A549 (cell line): ENCODE results near the gene PAPSS2. TPM values are rescaled to one million over a fixed set of nuclear protein-coding genes. Genes with fewer than 3 reads are reported as not detected.

ENCODE experiments used
- ATAC-seq, 2 experiments: fragments of 200-7000 bp in 1 of 2; fragments of >200 bp in 1 of 2; cut with Nextera tagmentation in 1 of 2; cut with Tn5 transposase in 1 of 2; 3 replicates each; pipeline versions ENCODE4 v1.8.0 to v1.9.1; 2018 to 2020; ENCODE audit warnings: mild to moderate bottlenecking in 1 of 2, moderate library complexity in 1 of 2
- CTCF ChIA-PET: fragments of 300-600 bp; sonication (Branson Sonifier 250); formaldehyde crosslinking; extraction: SDS; loops from one replicate; lab custom pipeline; 2021; ENCODE audit warnings: antibody characterized with exemption, inconsistent platforms; lab: Yijun Ruan, JAX
- POLR2A ChIA-PET: fragments of 350-600 bp; formaldehyde crosslinking; extraction: SDS; loops from one replicate; lab custom pipeline; 2021; ENCODE audit warnings: antibody characterized with exemption, inconsistent platforms; lab: Yijun Ruan, JAX
- DNase-seq, 2 experiments: peaks; one replicate each; pipeline versions ENCODE4 v3.0.0 to v3.0.0-alpha.2; 2011 to 2016; ENCODE audit warnings: low read depth in 1 of 2, low spot score in 1 of 2
- FAIRE-seq: peaks from 2 replicates; lab custom pipeline; 2011; peaks lifted over from hg19 to GRCh38; lab: Jason Lieb, UNC
- H3K27ac ChIP-seq, 2 experiments: fragments of >200 bp; sonication (Bioruptor Twin); formaldehyde crosslinking; 3 replicates each; pipeline ENCODE4 v1.5.1; 2016 to 2017
- H3K4me1 ChIP-seq: fragments of >200 bp; sonication (Bioruptor Twin); formaldehyde crosslinking; 3 replicates; pipeline ENCODE4 v1.6.1; 2016
- H3K4me2 ChIP-seq: fragments of >200 bp; sonication (Bioruptor Twin); formaldehyde crosslinking; 3 replicates; pipeline ENCODE4 v1.6.1; 2016
- H3K4me3 ChIP-seq: fragments of >200 bp; sonication (Bioruptor Twin); formaldehyde crosslinking; 3 replicates; pipeline ENCODE4 v1.5.1; 2016
- H3K9me3 ChIP-seq: fragments of >200 bp; sonication (Bioruptor Twin); formaldehyde crosslinking; 3 replicates; pipeline ENCODE4 v1.6.1; 2016
- ATOH8 ChIP-seq: fragments of 250-450 bp; sonication (Bioruptor Pico); IDR thresholded peaks from 2 replicates; pipeline ENCODE4 v1.5.0; 2020; ENCODE audit warnings: low read depth, mild to moderate bottlenecking, moderate library complexity
- BHLHE40 ChIP-seq: IDR thresholded peaks from 2 replicates; pipeline ENCODE4 v1.6.1; 2012; ENCODE audit warnings: low read depth, low read length, inconsistent platforms
- CHD2 ChIP-seq: fragments of 150-350 bp; IDR thresholded peaks from 2 replicates; pipeline ENCODE4 v1.6.1; 2014; ENCODE audit warnings: low read length; ENCODE audit not compliant: partially characterized antibody
- CHD4 ChIP-seq: fragments of 200-600 bp; sonication (generic); IDR thresholded peaks from 2 replicates; pipeline ENCODE4 v1.6.1; 2016; ENCODE audit warnings: antibody characterized with exemption, mild to moderate bottlenecking, borderline replicate concordance
- EHMT2 ChIP-seq: fragments of 200-600 bp; sonication (generic); IDR thresholded peaks from 2 replicates; pipeline ENCODE4 v1.6.1; 2016; ENCODE audit warnings: antibody characterized with exemption, low read depth, mild to moderate bottlenecking, moderate library complexity
- ESRRA ChIP-seq: fragments of 150-350 bp; IDR thresholded peaks from 2 replicates; pipeline ENCODE4 v1.6.1; 2014; ENCODE audit warnings: mild to moderate bottlenecking, low read length, borderline replicate concordance
- FOSL2 ChIP-seq, 2 experiments: fragments of 450-650 bp in 1 of 2; fragments of >200 bp in 1 of 2; sonication (Bioruptor Twin) in 1 of 2; formaldehyde crosslinking; IDR thresholded peaks; 2 replicates each; pipeline versions ENCODE4 v1.5.0 to v1.6.1; 2016 to 2020; ENCODE audit warnings: mild to moderate bottlenecking in 1 of 2, moderate library complexity in 1 of 2
- GATA3 ChIP-seq: IDR thresholded peaks from 2 replicates; pipeline ENCODE4 v1.6.1; 2012; ENCODE audit warnings: borderline replicate concordance
- HOXA7 ChIP-seq: fragments of 250-450 bp; sonication (Bioruptor Pico); IDR thresholded peaks from 2 replicates; pipeline ENCODE4 v1.5.0; 2020; ENCODE audit warnings: mild to moderate bottlenecking, moderate library complexity
- HOXB13 ChIP-seq: fragments of 250-450 bp; sonication (Bioruptor Pico); IDR thresholded peaks from 2 replicates; pipeline ENCODE4 v1.5.0; 2020; ENCODE audit warnings: low read depth, mild to moderate bottlenecking, moderate library complexity
- HOXB5 ChIP-seq: fragments of 250-450 bp; sonication (Bioruptor Pico); IDR thresholded peaks from 2 replicates; pipeline ENCODE4 v1.5.0; 2020; ENCODE audit warnings: mild to moderate bottlenecking, moderate library complexity
- MAZ ChIP-seq: fragments of 150-350 bp; IDR thresholded peaks from 2 replicates; pipeline ENCODE4 v1.6.1; 2014; ENCODE audit warnings: antibody characterized with exemption, low read depth, low read length, borderline replicate concordance
- NFE2L2 ChIP-seq: fragments of 150-350 bp; conservative IDR thresholded peaks from 2 replicates; pipeline ENCODE4 v1.6.1; 2014; ENCODE audit warnings: low read length
- NPAS2 ChIP-seq: fragments of 250-450 bp; sonication (Bioruptor Pico); IDR thresholded peaks from 2 replicates; pipeline ENCODE4 v1.8.0; 2022; ENCODE audit warnings: mild to moderate bottlenecking, moderate library complexity, borderline replicate concordance
- NR3C1 ChIP-seq: fragments of >200 bp; sonication (Bioruptor Twin); formaldehyde crosslinking; IDR thresholded peaks from 3 replicates; pipeline ENCODE4 v1.6.1; 2017
- PHF8 ChIP-seq: fragments of 200-600 bp; sonication (generic); IDR thresholded peaks from 2 replicates; pipeline ENCODE4 v1.6.1; 2016; ENCODE audit warnings: low read depth, mild to moderate bottlenecking, antibody characterized with exemption, moderate library complexity, borderline replicate concordance
- POLR2AphosphoS2 ChIP-seq: conservative IDR thresholded peaks from 2 replicates; pipeline ENCODE4 v1.6.1; 2012; ENCODE audit warnings: low read length, improper control_type of control experiment, inconsistent platforms
- REST ChIP-seq: fragments of 200-600 bp; sonication (generic); IDR thresholded peaks from 2 replicates; pipeline ENCODE4 v1.6.1; 2016; ENCODE audit warnings: antibody characterized with exemption, mild to moderate bottlenecking, moderate library complexity
- SMC3 ChIP-seq: fragments of >200 bp; sonication (Bioruptor Twin); formaldehyde crosslinking; IDR thresholded peaks from 3 replicates; pipeline ENCODE4 v1.6.1; 2018; ENCODE audit warnings: inconsistent platforms
- TFCP2L1 ChIP-seq: fragments of 250-450 bp; sonication (Bioruptor Pico); IDR thresholded peaks from 2 replicates; pipeline ENCODE4 v1.5.0; 2021; ENCODE audit warnings: mild to moderate bottlenecking
- TP53 ChIP-seq: fragments of 250-450 bp; sonication (Bioruptor Pico); IDR thresholded peaks from 2 replicates; pipeline ENCODE4 v1.5.0; 2021; ENCODE audit warnings: mild to moderate bottlenecking, moderate library complexity
- USF2 ChIP-seq: fragments of 450-650 bp; IDR thresholded peaks from 2 replicates; pipeline ENCODE4 v1.6.1; 2014; ENCODE audit warnings: antibody characterized with exemption
- WGBS: methylation state at CpG from one replicate; pipeline ENCODE4 v1.1.6; 2017; ENCODE audit errors: missing lambda C conversion rate; 5-methylcytosine and 5-hydroxymethylcytosine counted together
- polyA plus RNA-seq, 4 experiments: library from polyadenylated mRNA; depleted of rRNA in 3 of 4; stranded (reverse); fragments of >200 nt; fragmentation: RNase III in 1 of 4; extraction: RNeasy Plus Mini Kit Qiagen cat#74134 plus additional on column Dnase treatment in 1 of 4; gene quantifications; 2 replicates in 3 of 4; 3 replicates in 1 of 4; pipeline ENCODE4 v1.2.3, GENCODE V29; 2011 to 2017

PAPSS2 gene
- polyA plus RNA-seq, 2 of the 4 experiments (the other 2 are of a cell fraction): 27.7 to 29.0 TPM

GRCh38 chr10:87669752-87670151, 10.1 kb downstream of the PAPSS2 start:
- FAIRE-seq (no peak), DNase-seq (no peak), ATAC-seq (no peak)
- WGBS: 93% methylated on average over 1 of the region's 1 CpG
- CTCF ChIA-PET: no interaction called here
- no peak for TF ChIP-seq ATOH8 (CRISPR knock-in tag)
- TF ChIP-seq TFCP2L1 (CRISPR knock-in tag): no peak
- no peak for TF ChIP-seq HOXB5 (CRISPR knock-in tag)
- TF ChIP-seq CHD4: no peak
- TF ChIP-seq TP53 (CRISPR knock-in tag): no peak
- TF ChIP-seq SMC3: no peak
- H3K4me2 ChIP-seq: no peak overlapping the region
- no peaks in the 10 kb centered on the region for H3K4me1 ChIP-seq
- H3K4me3 ChIP-seq: no peak overlapping the region
- H3K9me3 ChIP-seq: no peaks in the 10 kb centered on the region
- POLR2A ChIA-PET: no interaction called here
- H3K27ac ChIP-seq: no peak overlapping the region

GRCh38 chr10:87670586-87670985, 10.9 kb downstream of the PAPSS2 start:
- ChIA-PET POLR2A (interaction anchor here (0.6 kb wide), 1 partner anchor 106 kb away, joined by 3 read pairs; no protein-coding TSS in a partner anchor), CTCF (interaction anchor here (0.6 to 2.0 kb wide), 2 partner anchors 10 to 15 kb away, joined by 3 to 4 read pairs; partner anchors contain the start of gene PAPSS2)
- peaks cover 8% of the 10 kb centered on the region for H3K4me1 ChIP-seq
- H3K27ac ChIP-seq: no peak overlapping the region
- peak in 1 of 2 experiments; percentile 23; a peak in 1 of 6 replicates for ATAC-seq
- DNase-seq: no peak
- TF ChIP-seq USF2 (no peak), FOSL2 (IDR thresholded peaks at IDR 0.05) (no peak), FOSL2 (CRISPR knock-in tag; IDR thresholded peaks at IDR 0.05) (no peak), ESRRA (no peak), ATOH8 (CRISPR knock-in tag) (no peak), GATA3 (no peak)
- no peak for FAIRE-seq
- no peak overlapping the region for H3K4me2 ChIP-seq
- H3K4me3 ChIP-seq: no peak overlapping the region
- no peaks in the 10 kb centered on the region for H3K9me3 ChIP-seq

- Histone ChIP-seq H3K4me2 (no peak overlapping the region), H3K27ac (no peak overlapping the region), H3K4me1 (peaks cover 14% of the 10 kb centered on the region), H3K9me3 (no peaks in the 10 kb centered on the region), H3K4me3 (no peak overlapping the region)
- POLR2A ChIA-PET: interaction anchor here (0.6 kb wide), 1 partner anchor 105 kb away, joined by 3 read pairs; no protein-coding TSS in a partner anchor
- DNase-seq (no peak), ATAC-seq (no peak), FAIRE-seq (no peak)
- TF ChIP-seq NR3C1 (no peak), HOXB13 (no peak), HOXA7 (CRISPR knock-in tag) (no peak), EHMT2 (no peak)
- CTCF ChIA-PET: interaction anchor here (0.6 to 2.0 kb wide), 3 partner anchors 11 to 19 kb away, joined by 3 to 4 read pairs (median 3); partner anchors contain the start of gene PAPSS2
- WGBS: 54% methylated on average over 3 of the region's 3 CpGs
Measured at GRCh38 chr10:87671139-87671815, 11.6 kb downstream of the PAPSS2 start.

GRCh38 chr10:87672551-87672950, 12.9 kb downstream of the PAPSS2 start:
- DNase-seq (no peak), FAIRE-seq (no peak), ATAC-seq (no peak)
- Histone ChIP-seq H3K27ac (no peak overlapping the region), H3K4me1 (peaks cover 17% of the 10 kb centered on the region), H3K4me2 (no peak overlapping the region), H3K9me3 (no peaks in the 10 kb centered on the region), H3K4me3 (no peak overlapping the region)
- 94% methylated on average over 3 of the region's 3 CpGs for WGBS
- CTCF ChIA-PET: interaction anchor here (1.1 to 1.4 kb wide), 2 partner anchors 18 to 62 kb away, joined by 3 read pairs; no protein-coding TSS in a partner anchor
- POLR2A ChIA-PET: no interaction called here
- TF ChIP-seq EHMT2: no peak
- no peak for TF ChIP-seq NR3C1
- TF ChIP-seq NFE2L2: no peak
- no peak for TF ChIP-seq PHF8
- TF ChIP-seq CHD2: no peak
- TF ChIP-seq MAZ: no peak
- no peak for TF ChIP-seq ATOH8 (CRISPR knock-in tag)
- no peak for TF ChIP-seq BHLHE40
- no peak for TF ChIP-seq NPAS2
- TF ChIP-seq POLR2AphosphoS2: no peak
- no peak for TF ChIP-seq REST
